HG03025 (cell line): ENCODE results near the gene LIMK1.
"Not testable (repeated sequence)": the region's sequence is repeated elsewhere in the genome, so short reads cannot be mapped to it uniquely, and the experiment has no call there.

Source experiments
- ATAC-seq: cut with Tn5 transposase; IDR thresholded peaks from one replicate; pipeline ENCODE4 v1.9.1; 2021; ENCODE audit warnings: mild to moderate bottlenecking, moderate library complexity; ENCODE audit not compliant: unreplicated experiment, low FRiP score

The LIMK1 gene

GRCh38 chr7:74119831-74120230, 36.2 kb downstream of the LIMK1 start:
- ATAC-seq: no peak

- ATAC-seq: no peak
Measured at GRCh38 chr7:74121401-74122249, 38.0 kb downstream of the LIMK1 start.

DNA sequence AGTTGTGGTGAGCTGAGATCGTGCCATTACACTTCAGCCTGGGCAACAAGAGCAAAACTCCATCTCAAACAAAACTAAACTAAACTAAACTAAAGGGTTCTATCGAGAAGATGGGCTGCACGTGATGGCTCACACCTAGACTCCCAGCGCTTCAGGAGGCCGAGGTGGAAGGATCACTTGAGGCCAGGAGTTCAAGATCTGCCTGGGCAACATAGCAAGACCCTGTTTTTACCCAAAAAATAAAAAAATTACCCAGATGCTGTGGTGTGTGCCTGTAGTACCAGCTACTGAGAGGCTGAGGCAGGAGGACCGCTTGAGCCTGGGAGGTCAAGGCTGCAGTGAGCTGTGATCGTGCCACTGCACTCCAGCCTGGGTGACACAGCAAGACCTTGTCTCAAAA, 40.3 kb downstream of the LIMK1 start:
- not testable (repeated sequence) for ATAC-seq

GRCh38 chr7:74126220-74126880, 42.7 kb downstream of the LIMK1 start:
- ATAC-seq: no peak

GRCh38 chr7:74129887-74130286, 46.3 kb downstream of the LIMK1 start:
- ATAC-seq: no peak

DNA sequence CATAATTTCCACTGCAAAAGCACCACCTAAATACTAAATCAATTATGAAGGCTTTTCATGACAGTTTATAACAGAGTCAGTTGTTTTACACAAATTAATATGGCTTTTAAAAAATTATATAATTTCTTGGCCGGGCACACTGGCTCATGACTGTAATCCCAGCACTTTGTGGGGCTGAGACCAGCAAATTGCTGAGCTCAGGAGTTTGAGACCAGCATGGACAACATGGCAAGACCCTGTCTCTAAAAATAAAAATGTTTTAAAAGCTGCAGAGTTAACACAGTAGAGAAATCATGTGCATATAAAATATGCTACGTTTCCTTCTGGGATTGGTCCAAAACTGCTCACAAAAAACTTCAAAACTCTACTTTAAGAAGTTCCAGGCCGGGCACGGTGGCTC, 46.9 kb downstream of the LIMK1 start:
- no peak for ATAC-seq

DNA sequence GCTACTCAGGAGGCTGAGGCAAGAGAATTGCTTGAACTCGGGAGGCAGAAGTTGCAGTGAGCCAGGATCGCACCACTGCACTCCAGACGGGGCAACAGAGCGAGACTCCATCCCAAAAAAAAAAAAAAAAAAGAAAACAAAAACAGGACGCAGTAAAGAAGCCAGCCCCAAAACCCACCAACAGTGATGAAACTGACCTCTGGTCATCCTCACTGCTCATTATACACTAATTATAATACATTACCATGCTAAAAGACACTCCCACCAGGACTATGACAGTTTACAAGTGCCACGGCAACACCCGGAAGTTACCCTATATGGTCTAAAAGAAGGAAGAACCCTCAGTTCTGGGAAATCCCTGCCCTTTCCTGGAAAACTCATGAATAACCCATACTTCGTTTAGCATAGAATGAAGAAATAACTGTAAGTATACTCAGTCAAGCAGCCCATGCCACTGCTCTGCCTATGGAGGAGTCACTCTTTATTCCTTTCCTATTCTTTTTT, 50.6 kb downstream of the LIMK1 start:
- no peak for ATAC-seq

- no peak for ATAC-seq
Measured at GRCh38 chr7:74138334-74138867, 54.8 kb downstream of the LIMK1 start.

DNA sequence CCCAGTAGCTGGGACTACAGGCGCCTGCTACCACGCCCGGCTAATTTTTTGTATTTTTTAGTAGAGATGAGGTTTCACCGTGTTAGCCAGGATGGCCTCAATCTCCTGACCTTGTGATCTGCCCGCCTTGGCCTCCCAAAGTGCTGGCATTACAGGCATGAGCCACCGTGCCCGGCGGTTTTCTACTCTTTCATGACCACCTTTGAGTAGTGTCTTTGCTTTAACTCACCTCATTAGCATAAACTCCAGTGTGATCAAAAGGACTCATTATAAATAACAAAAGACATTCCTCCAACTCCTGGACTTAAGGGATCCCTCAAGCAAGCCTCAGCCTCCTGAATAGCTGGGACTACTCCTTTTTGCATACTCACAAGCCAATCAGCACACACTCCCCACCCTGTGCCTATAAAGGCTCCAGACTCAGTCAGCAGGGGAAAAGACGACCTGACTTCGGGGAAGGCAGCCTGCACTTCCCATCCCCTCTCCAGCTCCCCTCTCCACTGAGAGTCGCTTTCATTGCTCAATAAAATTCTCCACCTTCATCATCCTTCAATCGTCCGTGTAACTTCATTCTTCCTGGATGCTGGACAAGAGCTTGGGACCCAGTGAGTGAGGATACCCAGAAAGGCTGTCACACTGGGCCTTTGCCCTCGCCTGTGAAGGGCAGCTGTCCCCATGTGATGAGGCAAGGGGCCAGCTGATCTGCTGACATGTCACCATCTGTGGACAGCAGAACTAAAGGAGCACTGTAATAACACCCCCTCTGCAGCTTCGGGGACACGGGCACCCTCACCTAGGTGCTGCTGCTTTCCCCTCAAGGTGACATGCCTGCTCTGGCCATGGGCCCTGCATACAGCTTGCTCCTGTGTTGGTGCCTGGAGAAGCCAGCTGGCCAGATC, 55.6 kb downstream of the LIMK1 start:
- ATAC-seq: no peak

DNA sequence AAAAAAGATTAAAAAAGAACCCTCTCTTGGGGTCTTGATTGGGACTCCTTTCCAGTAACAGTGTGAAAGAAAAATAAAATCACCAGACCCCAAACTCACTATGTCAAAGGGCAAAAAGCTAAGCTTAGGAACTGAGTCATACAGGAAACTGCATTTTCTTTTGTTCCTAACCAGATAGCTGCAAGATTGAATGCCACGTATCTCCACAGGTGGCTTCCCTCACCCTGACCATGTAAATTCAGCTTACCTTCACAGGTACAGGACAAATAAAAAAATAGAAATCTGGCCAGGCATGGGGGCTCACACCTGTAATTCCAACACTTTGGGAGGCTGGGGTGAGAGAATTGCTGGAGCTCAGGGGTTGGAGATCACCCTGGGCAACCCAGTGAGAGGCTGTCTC, 58.1 kb downstream of the LIMK1 start:
- ATAC-seq: no peak

GRCh38 chr7:74143383-74143782, 59.8 kb downstream of the LIMK1 start:
- ATAC-seq: no peak

DNA sequence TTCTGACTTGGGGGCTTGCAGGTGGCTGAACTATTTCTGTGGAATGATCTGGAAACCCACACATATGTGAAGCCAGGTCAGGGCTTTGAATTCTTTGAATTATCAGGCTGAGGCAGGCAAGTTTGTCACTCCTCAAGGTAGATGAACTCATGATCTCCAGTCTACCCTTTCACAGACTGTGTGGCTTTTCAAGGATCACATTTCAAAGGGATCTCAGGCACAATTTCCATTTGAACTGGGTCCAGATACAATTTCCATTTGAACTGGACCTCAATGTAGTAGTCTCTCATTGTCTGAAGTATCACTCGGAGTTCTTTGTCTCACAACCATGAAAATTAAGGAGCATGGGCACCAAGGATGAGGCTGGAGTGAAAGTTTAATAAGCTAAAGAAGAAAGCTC, 64.9 kb downstream of the LIMK1 start:
- no peak for ATAC-seq

DNA sequence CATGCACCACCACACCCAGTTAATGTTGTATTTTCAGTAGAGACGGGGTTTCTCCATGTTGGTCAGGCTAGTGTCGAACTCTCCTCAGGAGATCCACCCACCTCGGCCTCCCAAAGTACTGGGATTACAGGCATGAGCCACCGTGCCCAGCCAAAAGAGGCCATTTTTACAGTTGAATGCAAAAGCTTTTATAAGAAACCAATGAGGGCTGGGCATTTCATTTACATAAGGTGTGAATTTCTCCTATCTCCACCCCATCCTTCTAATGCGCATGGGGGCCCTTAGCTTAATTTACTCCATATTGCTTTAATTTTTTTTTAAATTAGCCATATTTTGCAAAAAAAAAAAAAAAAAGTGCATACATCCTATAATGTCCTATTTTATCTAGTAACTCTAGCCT, 65.5 kb downstream of the LIMK1 start:
- no peak for ATAC-seq

DNA sequence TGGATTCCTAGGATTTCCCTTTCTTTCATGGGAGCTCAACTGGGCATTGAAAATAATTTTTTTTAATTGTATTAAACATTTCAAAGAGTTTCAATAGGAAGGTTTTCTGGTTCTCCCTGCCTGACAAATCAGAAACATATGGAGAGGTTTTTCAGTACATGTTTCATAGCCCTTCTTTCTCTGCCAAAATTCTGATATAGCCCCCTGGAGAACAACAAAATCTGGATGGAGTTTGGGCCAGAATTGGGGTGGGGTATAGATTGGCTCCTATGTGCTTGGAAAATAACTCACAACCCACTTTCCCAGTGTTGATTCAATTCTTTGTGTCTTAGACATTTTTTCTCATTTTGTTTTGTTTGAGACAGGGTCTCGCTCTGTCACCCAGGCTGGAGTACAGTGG, 66.0 kb downstream of the LIMK1 start:
- ATAC-seq: no peak

GRCh38 chr7:74153736-74154135, 70.1 kb downstream of the LIMK1 start:
- no peak for ATAC-seq

DNA sequence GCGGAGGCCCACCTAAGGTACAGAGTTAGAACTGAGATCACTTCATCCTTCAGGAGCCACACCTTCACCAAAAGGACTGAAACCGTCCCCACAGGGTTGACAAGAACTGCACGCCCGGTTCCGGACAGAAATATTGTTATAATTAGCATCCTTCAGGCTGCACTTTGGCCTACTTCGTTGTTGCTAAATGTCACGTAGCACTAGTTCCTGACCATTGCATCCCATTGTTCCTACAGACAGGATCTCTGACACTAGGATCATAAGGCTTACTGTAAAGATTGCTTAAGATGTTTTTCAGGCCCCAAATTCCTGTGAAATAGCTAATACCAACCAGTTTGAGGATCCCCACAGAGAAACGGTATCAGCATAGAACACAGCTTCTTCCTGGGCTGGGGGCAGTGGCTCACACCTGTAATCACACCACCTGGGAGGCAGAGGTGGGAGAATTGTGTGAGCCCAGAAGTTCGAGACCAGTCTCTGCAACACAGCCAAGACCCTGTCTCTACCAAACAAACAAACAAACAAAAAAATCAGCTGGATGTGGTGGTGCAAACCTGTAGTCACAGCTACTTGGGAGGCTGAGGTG, 72.3 kb downstream of the LIMK1 start:
- no peak for ATAC-seq

DNA sequence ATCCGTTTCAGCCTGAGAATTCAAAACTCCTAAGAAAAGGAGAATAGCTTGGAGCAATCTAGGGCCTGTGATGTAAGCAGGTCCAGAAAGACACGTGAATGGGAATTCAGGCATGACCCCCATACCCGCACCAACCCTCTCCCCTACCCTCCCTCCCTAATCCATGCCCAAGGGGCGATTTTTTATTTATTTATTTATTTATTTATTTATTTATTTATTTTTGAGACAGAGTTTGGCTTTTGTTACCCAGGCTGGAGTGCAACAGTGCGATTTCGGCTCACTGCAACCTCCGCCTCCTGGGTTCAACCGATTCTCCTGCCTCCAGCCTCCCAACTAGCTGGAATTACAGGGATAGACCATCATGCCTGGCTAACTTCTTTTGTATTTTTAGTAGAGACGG, 74.0 kb downstream of the LIMK1 start:
- no peak for ATAC-seq

- ATAC-seq: no peak
Measured at GRCh38 chr7:74164985-74165456, 81.4 kb downstream of the LIMK1 start.

GRCh38 chr7:74165867-74166593, 82.4 kb downstream of the LIMK1 start:
- ATAC-seq: no peak
